HL-60 (cell line): Measurements from ENCODE around the gene MET.

Source experiments
- DNase-seq, 2 experiments: peaks; one replicate each; pipeline ENCODE4 v3.0.0-alpha.2; 2010 to 2020; ENCODE audit warnings: low read depth in 1 of 2, low spot score in 1 of 2
- H3K27ac ChIP-seq: fragments of 250-450 bp; sonication (Bioruptor Pico); replicated peaks from 2 replicates; pipeline ENCODE4 v1.5.1; 2020; ENCODE audit warnings: mild to moderate bottlenecking, moderate library complexity
- H3K27me3 ChIP-seq: fragments of 250-450 bp; sonication (Bioruptor Pico); 2 replicates; pipeline ENCODE4 v1.5.1; 2021; ENCODE audit warnings: mild to moderate bottlenecking, moderate library complexity; ENCODE audit not compliant: insufficient read depth, poor library complexity, severe bottlenecking
- H3K4me3 ChIP-seq: replicated peaks from 2 replicates; pipeline ENCODE4 v1.5.1; 2011; ENCODE audit warnings: mild to moderate bottlenecking, control low read depth, low read length; ENCODE audit not compliant: insufficient read depth
- CTCF ChIP-seq: IDR thresholded peaks from one replicate; pipeline ENCODE4 v1.5.1; 2011; ENCODE audit warnings: low read length, control low read depth, inconsistent platforms; ENCODE audit not compliant: insufficient read depth
- GABPA ChIP-seq: IDR thresholded peaks from 2 replicates; pipeline ENCODE4 v1.6.1; 2012; ENCODE audit warnings: low read depth
- POLR2AphosphoS5 ChIP-seq: IDR thresholded peaks from 2 replicates; pipeline ENCODE4 v1.6.1; 2012; ENCODE audit warnings: low read depth
- SPI1 ChIP-seq: IDR thresholded peaks from 2 replicates; pipeline ENCODE4 v1.6.1; 2012; ENCODE audit warnings: low read depth, mild to moderate bottlenecking, borderline replicate concordance
- TF ChIP-seq, protein P1 (sequence below): IDR thresholded peaks from 2 replicates; pipeline ENCODE4 v1.6.1; 2012; ENCODE audit warnings: low read depth; ENCODE audit not compliant: insufficient replicate concordance

The MET gene

DNA sequence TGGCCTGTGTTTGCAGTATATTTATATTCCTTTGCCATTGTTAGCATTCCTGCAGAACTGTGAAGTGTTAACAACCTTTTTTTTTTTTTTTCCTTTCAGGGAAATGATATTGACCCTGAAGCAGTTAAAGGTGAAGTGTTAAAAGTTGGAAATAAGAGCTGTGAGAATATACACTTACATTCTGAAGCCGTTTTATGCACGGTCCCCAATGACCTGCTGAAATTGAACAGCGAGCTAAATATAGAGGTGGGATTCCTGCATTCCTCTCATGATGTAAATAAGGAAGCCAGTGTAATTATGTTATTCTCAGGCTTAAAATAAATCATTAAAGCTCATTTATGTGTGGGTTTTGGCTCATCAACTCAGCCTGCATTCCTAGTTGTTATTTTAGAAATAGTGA, 97.5 kb downstream of the MET start:
- no peak for DNase-seq
- no peak for TF ChIP-seq SPI1
- TF ChIP-seq CTCF: no peak
- no peak for TF ChIP-seq GABPA
- TF ChIP-seq POLR2AphosphoS5: no peak
- TF ChIP-seq, protein P1, sequence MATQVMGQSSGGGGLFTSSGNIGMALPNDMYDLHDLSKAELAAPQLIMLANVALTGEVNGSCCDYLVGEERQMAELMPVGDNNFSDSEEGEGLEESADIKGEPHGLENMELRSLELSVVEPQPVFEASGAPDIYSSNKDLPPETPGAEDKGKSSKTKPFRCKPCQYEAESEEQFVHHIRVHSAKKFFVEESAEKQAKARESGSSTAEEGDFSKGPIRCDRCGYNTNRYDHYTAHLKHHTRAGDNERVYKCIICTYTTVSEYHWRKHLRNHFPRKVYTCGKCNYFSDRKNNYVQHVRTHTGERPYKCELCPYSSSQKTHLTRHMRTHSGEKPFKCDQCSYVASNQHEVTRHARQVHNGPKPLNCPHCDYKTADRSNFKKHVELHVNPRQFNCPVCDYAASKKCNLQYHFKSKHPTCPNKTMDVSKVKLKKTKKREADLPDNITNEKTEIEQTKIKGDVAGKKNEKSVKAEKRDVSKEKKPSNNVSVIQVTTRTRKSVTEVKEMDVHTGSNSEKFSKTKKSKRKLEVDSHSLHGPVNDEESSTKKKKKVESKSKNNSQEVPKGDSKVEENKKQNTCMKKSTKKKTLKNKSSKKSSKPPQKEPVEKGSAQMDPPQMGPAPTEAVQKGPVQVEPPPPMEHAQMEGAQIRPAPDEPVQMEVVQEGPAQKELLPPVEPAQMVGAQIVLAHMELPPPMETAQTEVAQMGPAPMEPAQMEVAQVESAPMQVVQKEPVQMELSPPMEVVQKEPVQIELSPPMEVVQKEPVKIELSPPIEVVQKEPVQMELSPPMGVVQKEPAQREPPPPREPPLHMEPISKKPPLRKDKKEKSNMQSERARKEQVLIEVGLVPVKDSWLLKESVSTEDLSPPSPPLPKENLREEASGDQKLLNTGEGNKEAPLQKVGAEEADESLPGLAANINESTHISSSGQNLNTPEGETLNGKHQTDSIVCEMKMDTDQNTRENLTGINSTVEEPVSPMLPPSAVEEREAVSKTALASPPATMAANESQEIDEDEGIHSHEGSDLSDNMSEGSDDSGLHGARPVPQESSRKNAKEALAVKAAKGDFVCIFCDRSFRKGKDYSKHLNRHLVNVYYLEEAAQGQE: no peak
- Histone ChIP-seq H3K4me3 (no peak overlapping the region), H3K27ac (no peak overlapping the region), H3K27me3 (no peaks in the 10 kb centered on the region)

DNA sequence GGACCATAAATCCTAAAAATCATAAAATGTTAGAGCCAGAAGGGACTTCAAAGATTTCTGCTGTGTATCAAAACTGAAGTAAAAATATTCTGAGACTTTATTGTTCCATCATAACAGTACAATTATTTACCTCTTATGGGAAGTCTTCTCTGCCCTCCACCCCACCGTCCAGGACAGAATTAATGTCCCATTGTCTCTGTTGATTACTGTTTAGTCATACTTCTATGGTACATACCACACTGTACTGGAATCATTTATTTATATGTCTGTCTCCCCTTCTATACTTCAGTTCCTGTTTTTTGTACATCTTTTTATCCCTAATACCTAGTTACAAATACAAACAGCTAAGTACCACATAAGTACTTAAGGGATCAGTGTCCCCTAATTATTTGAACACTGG, 98.9 kb downstream of the MET start:
- no peaks in the 10 kb centered on the region for H3K27me3 ChIP-seq
- no peak overlapping the region for H3K4me3 ChIP-seq
- TF ChIP-seq POLR2AphosphoS5 (no peak), GABPA (no peak), CTCF (no peak), SPI1 (no peak)
- TF ChIP-seq, protein P1: no peak
- H3K27ac ChIP-seq: no peak overlapping the region
- no peak for DNase-seq

- Histone ChIP-seq H3K4me3 (no peak overlapping the region), H3K27me3 (no peaks in the 10 kb centered on the region), H3K27ac (no peak overlapping the region)
- TF ChIP-seq GABPA: no peak
- TF ChIP-seq, protein P1: no peak
- no peak for TF ChIP-seq SPI1
- no peak for TF ChIP-seq POLR2AphosphoS5
- no peak for TF ChIP-seq CTCF
- no peak for DNase-seq
Measured at GRCh38 chr7:116771640-116772039, 99.6 kb downstream of the MET start.
